Measurements from ENCODE around the gene SMIM14. TPM values are rescaled to one million over a fixed set of nuclear protein-coding genes. Genes with fewer than 3 reads are reported as not detected.
"Not testable (repeated sequence)": the region's sequence is repeated elsewhere in the genome, so short reads cannot be mapped to it uniquely, and the experiment has no call there.

The SMIM14 gene
- total RNA-seq, 2 experiments from 2014 or later: 4.4 to 5.2 TPM

DNA sequence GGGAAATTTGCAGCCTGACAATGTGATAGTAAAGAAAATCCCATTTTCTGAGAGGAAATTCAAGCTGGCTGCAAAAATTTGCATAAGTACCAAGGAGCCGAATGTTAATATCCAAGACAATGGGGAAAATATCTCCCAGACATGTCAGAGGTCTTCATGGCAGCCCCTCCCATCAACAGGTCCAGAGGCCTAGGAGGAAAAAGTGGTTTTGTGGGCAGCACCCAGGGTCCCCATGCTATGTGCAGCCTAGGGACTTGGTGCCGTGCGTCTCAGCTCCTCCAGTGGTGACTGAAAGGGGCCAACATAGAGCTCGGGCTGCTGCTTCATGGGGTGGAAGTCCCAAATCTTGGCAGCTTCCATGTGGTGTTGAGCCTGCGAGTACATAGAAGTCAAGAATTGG lies 105.1 kb downstream of the SMIM14 start:
- ChIA-PET CTCF (interaction anchor here (0.6 to 0.8 kb wide), 6 partner anchors 8 to 1395 kb away, joined by 3 to 5 read pairs (median 4); no protein-coding TSS in a partner anchor), POLR2A (no interaction called here)
- Mint-ChIP-seq H3K27me3 (no peaks in the 10 kb centered on the region), H3K9me3 (peaks cover 26% of the 10 kb centered on the region), H3K27ac (no peak overlapping the region), H3K4me3 (no peak overlapping the region), H3K36me3 (ENCODE audit: low read depth) (peaks cover 29% of the 10 kb centered on the region), H3K4me1 (peaks cover under 1% of the 10 kb centered on the region)
- DNase-seq: no peak

DNA sequence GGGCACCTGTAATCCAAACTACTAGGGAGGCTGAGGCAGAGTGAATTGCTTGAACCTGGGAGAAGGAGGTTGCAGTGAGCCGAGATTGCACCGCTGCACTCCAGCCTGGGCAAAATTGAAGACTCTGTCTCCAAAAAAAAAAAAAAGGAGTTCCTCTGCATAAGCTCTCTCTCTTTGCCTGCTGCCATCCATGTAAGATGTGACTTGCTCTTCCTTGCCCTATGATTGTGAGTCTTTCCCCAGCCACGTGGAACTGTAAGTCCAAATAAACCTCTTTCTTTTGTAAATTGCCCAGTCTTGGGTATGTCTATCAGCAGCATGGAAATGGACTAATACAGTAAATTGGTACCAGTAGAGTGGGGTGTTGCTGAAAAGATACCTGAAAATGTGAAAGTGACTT lies 106.4 kb downstream of the SMIM14 start:
- POLR2A ChIA-PET, H3K4me3 Mint-ChIP-seq, DNase-seq, H3K27ac Mint-ChIP-seq, CTCF ChIA-PET, H3K4me1 Mint-ChIP-seq, H3K27me3 Mint-ChIP-seq: not testable (repeated sequence)
- peaks cover 29% of the 10 kb centered on the region for H3K36me3 Mint-ChIP-seq (ENCODE audit: low read depth)
- H3K9me3 Mint-ChIP-seq: peaks cover 26% of the 10 kb centered on the region

DNA sequence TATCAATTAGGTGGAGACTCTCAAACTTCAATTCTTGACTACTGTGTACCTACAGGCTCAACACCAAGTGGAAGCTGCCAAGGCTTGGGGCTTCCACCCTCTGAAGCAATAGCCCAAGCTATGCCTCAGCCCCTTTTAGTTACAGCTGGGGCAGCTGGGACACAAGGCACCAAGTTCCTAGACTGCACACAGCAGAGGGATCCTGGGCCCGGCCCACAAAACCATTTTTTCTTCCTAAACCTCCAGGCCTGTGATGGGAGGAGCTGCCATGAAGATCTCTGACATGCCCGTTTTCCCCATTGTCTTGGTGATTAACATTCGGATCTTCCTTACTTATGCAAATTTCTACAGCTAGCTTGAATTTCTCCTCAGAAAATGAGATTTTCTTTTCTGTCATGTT lies 108.0 kb downstream of the SMIM14 start:
- POLR2A ChIA-PET: no interaction called here
- Mint-ChIP-seq H3K9me3 (peaks cover 26% of the 10 kb centered on the region), H3K36me3 (ENCODE audit: low read depth) (peaks cover 29% of the 10 kb centered on the region), H3K27ac (no peak overlapping the region), H3K27me3 (no peaks in the 10 kb centered on the region), H3K4me1 (peaks cover 17% of the 10 kb centered on the region), H3K4me3 (no peak overlapping the region)
- no peak for DNase-seq
- CTCF ChIA-PET: interaction anchor here (1.0 kb wide), 1 partner anchor 21 kb away, joined by 3 read pairs; no protein-coding TSS in a partner anchor

DNA sequence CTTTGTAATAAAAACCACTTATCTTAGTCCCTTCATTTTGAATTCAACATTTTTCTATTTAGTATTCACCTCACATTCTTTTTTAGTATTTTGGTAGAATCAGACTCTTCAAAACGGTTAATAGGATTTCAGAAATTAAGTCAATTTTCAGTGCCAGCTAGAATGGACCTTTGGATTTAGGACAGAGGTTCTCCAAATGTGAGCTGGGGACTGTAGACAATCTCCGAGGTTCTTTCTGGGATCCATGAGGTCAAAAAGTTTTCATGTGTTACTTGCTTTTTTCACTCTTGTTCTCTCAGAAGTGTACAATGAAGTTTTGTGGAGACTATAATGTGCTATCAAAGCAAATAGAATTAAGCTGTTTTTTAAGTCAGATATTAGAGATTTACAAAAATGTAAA lies 109.1 kb downstream of the SMIM14 start:
- POLR2A ChIA-PET: no interaction called here
- no peak for DNase-seq
- H3K36me3 Mint-ChIP-seq (ENCODE audit: low read depth): peaks cover 28% of the 10 kb centered on the region
- CTCF ChIA-PET: interaction anchor here (0.6 kb wide), 2 partner anchors 67 to 82 kb away, joined by 3 read pairs; no protein-coding TSS in a partner anchor
- peaks cover 26% of the 10 kb centered on the region for H3K9me3 Mint-ChIP-seq
- H3K27ac Mint-ChIP-seq: no peak overlapping the region
- H3K4me1 Mint-ChIP-seq: peaks cover 18% of the 10 kb centered on the region
- no peak overlapping the region for H3K4me3 Mint-ChIP-seq
- no peaks in the 10 kb centered on the region for H3K27me3 Mint-ChIP-seq

DNA sequence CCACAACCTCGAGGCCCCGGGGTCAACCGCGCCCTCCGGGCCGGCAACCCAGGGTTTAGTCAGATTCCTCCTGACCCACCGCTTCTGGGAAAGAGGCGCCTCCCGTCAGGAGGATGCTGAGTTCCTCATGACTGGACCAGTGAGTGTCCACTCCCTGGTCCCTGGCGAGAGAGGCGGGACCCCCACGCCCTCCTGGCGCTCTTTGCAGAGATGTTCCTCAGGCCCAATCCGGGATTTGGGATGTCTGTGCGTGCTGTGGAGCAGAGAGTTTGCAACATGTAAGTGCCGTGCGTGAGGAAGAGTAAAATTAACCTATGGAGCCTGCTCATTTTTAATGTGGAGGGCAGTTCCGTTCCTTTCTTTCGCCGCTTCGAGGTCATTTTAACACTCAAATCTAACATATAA lies 110.6 kb downstream of the SMIM14 start:
- no peaks in the 10 kb centered on the region for H3K27me3 Mint-ChIP-seq
- POLR2A ChIA-PET: interaction anchor here (0.5 kb wide), 1 partner anchor 170 kb away, joined by 3 read pairs; no protein-coding TSS in a partner anchor
- CTCF ChIA-PET: interaction anchor here (0.7 kb wide), 1 partner anchor 110 kb away, joined by 3 read pairs; the partner anchor contains the start of gene SMIM14
- peaks cover 22% of the 10 kb centered on the region for H3K9me3 Mint-ChIP-seq
- peak overlapping the region; percentile 98 for H3K4me3 Mint-ChIP-seq
- H3K4me1 Mint-ChIP-seq: peaks cover 18% of the 10 kb centered on the region
- H3K27ac Mint-ChIP-seq: peak overlapping the region; percentile 75
- H3K36me3 Mint-ChIP-seq (ENCODE audit: low read depth): peaks cover 25% of the 10 kb centered on the region
- no peak for DNase-seq

DNA sequence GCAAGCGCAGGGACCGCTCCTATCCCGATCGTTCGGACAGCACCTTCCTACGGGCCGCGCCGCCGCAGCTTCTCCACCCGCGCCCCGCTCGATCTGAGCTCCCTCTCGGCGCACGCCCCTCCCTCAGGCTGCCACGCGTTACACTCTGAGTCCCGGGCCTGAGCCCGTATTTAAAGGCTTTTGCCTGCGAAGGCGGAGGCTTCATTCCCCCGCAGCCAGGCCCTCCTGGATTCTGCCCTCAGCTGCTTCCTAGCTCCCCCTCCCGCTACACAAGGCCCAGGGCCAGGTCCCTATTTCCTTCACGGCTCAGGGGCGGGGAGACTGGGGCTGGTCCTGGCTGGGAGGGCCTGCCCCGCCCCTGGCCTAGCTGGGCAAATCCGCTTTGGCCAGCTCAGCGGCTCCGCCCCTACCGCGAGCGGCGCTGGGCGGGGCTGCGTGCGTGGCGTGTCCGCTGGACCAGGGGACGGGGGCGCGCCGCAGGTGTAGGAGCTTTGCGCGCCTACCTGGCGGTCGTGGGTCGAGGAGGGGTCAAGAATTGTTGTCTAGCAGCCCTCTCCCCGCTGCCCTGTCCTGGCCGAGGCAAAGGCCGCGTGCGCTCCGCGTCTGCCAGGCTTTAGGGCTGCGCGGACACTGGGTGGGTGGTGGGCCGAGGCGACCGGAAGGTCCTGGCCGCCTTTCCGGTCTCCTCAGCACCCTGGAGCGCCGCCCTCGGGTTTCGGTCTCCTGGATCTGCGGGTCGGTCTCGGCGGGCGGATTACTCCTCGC lies 111.2 kb downstream of the SMIM14 start, which contains the start of gene UGDH:
TSS of gene UGDH (minus strand) at position 144 of the 765 bp plus-strand sequence. CDS start 5,927 bp downstream, outside the sequence.
- POLR2A ChIA-PET: interaction anchor here (0.5 to 0.6 kb wide), 2 partner anchors 170 to 544 kb away, joined by 3 to 10 read pairs; no protein-coding TSS in a partner anchor
- peak within 1 kb of the TSS; percentile 98 for H3K4me3 Mint-ChIP-seq
- peak within 1 kb of the TSS; percentile 94 for H3K27ac Mint-ChIP-seq
- peak; percentile 92 for DNase-seq
- no peaks in the 10 kb centered on the region for H3K27me3 Mint-ChIP-seq
- H3K36me3 Mint-ChIP-seq (ENCODE audit: low read depth): peaks cover 22% of the 10 kb centered on the region
- CTCF ChIA-PET: interaction anchor here (0.6 to 1.1 kb wide), 3 partner anchors 19 to 501 kb away, joined by 3 to 7 read pairs (median 3); partner anchors contain the start of gene SMIM14
- H3K9me3 Mint-ChIP-seq: peaks cover 16% of the 10 kb centered on the region
- H3K4me1 Mint-ChIP-seq: peaks cover 18% of the 10 kb centered on the region

DNA sequence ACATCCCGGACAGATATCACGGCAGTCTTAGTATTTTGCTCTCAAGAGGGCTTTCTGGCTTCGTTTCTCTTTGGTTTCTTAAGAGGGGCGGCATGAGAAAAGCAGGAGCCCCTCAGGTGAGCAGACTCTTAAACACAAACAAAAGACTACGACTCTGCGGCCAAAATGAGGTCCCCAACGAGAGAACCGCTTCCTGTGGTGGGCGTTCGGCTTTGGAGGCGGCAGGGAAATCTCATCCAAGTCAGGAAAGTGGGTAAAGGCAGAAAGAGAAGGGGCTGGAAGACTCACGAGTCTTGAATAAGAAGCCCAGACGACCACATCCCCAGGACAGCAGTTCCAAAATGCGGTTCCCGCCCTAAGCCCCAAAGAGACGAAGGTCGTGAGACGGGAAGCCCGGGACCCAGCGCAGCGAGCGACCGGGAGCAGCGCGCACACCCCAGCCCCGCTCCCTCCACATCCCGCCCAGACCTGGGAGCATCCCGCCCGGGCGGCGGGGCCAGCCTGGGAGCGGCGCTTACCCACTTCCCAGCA lies 111.8 kb downstream of the SMIM14 start:
- no peak for DNase-seq
- Mint-ChIP-seq H3K4me1 (peaks cover 18% of the 10 kb centered on the region), H3K9me3 (peaks cover 13% of the 10 kb centered on the region), H3K36me3 (ENCODE audit: low read depth) (peaks cover 16% of the 10 kb centered on the region), H3K27ac (peak overlapping the region; percentile 70), H3K4me3 (peak overlapping the region; percentile 98), H3K27me3 (no peaks in the 10 kb centered on the region)
- ChIA-PET POLR2A (no interaction called here), CTCF (interaction anchor here (0.6 to 1.1 kb wide), 2 partner anchors 18 to 502 kb away, joined by 3 to 7 read pairs; no protein-coding TSS in a partner anchor)

DNA sequence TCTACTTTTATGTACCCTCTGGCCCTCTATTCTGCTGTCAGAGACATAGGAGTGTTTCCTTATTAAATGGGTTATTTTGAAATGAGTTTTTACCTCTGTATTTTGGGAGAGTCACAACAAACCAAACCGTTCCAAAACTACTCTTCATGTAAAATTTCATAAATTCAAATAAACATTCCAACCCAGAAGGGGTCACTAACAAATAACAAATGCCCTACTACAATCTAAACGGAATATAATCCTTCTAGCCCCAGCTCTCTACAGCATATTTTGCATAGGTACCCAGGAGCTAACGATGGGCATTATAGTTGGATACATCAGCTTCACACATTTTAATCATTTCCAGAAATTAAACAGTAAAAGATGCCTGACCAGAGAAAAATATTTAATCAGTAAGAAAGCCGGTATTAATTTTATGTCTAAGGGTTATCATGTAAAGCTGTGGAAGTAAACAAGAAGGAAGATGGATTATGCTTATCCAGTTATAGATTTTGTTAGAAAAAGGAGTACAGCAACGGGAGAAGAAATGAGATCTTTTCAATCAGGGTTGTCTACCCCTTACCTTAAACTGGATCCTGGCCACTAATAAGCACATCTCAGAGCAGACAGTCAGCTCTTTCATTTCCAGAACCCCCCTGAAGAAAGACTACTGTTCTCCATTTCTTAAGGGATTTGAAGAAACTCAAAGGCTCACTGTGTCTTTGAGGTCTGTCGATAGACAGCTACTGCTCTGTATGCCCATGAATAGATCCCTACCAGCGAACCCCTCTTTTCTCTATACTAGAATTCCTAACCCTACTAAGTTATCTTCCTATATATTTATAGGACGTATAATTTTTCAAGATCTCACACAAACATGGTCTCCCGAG lies 112.6 kb downstream of the SMIM14 start:
- Mint-ChIP-seq H3K9me3 (peaks cover 7% of the 10 kb centered on the region), H3K4me3 (peak overlapping the region; percentile 98), H3K4me1 (peaks cover 18% of the 10 kb centered on the region), H3K27me3 (no peaks in the 10 kb centered on the region), H3K27ac (peak overlapping the region; percentile 70), H3K36me3 (ENCODE audit: low read depth) (peaks cover 10% of the 10 kb centered on the region)
- ChIA-PET CTCF (interaction anchor here (0.6 to 0.8 kb wide), 4 partner anchors 8 to 66 kb away, joined by 3 to 5 read pairs (median 4); no protein-coding TSS in a partner anchor), POLR2A (no interaction called here)
- no peak for DNase-seq

DNA sequence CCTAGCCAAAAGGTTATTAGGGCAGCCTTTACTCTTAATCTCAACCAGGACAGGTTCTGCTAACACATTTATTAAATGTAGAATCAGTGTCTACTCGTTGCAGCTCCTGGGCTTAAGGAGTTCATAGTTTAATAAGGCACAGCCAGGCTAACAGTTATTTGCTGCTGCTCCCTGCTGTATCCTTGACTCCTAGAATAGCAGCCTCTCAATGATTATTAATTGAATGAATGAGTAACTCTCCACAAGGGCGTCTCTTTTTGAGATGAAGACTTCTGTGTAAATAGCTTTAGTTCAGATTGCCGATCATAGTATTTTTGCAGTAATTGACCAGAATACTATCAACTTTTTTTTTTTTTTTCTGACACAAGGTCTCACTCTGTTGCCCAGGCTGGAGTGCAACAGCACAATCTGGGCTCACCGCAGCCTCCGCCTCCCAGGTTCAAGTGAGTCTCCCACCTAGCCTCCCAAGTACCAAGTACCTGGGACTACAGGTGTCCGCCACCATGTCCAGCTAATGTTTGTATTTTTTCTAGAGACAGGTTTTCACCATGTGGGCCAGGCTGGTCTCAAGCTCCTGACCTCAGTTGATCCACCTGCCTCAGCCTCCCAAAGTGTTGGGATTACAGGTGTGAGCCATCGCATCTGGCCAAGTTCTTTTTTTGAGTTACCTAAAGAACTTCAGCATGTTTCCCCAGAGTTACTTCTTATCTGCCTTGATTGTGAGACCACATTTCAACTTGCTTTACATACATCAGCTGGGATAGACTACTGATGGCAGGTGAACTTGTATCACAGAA lies 114.3 kb downstream of the SMIM14 start:
- H3K27me3 Mint-ChIP-seq: no peaks in the 10 kb centered on the region
- no peaks in the 10 kb centered on the region for H3K36me3 Mint-ChIP-seq (ENCODE audit: low read depth)
- no peak overlapping the region for H3K4me3 Mint-ChIP-seq
- ChIA-PET CTCF (interaction anchor here (0.6 to 0.8 kb wide), 4 partner anchors 9 to 271 kb away, joined by 3 to 9 read pairs (median 4); no protein-coding TSS in a partner anchor), POLR2A (no interaction called here)
- no peak for DNase-seq
- no peaks in the 10 kb centered on the region for H3K9me3 Mint-ChIP-seq
- H3K4me1 Mint-ChIP-seq: peaks cover 18% of the 10 kb centered on the region
- no peak overlapping the region for H3K27ac Mint-ChIP-seq

DNA sequence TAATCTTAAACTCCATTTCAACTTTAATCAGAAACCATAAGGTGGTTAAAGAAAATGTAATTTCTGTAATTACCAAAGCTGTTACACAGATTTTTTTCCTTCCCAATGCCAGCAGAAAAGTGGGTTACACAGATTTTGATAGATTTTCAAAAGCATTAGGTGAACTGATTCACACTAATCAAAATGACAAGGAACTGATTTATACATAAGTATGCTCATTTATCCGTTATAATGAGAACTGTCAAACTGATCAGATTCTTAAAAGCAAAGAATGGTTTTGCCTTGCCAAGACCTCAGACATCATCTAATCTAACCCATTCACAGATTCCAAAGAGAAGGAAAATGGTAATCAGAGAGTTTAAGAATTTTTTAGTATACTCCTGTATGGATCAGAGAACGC lies 116.6 kb downstream of the SMIM14 start:
- H3K4me3 Mint-ChIP-seq: no peak overlapping the region
- no peak overlapping the region for H3K27ac Mint-ChIP-seq
- POLR2A ChIA-PET: no interaction called here
- CTCF ChIA-PET: no interaction called here
- no peaks in the 10 kb centered on the region for H3K9me3 Mint-ChIP-seq
- H3K27me3 Mint-ChIP-seq: no peaks in the 10 kb centered on the region
- H3K36me3 Mint-ChIP-seq (ENCODE audit: low read depth): no peaks in the 10 kb centered on the region
- peaks cover 12% of the 10 kb centered on the region for H3K4me1 Mint-ChIP-seq
- no peak for DNase-seq

DNA sequence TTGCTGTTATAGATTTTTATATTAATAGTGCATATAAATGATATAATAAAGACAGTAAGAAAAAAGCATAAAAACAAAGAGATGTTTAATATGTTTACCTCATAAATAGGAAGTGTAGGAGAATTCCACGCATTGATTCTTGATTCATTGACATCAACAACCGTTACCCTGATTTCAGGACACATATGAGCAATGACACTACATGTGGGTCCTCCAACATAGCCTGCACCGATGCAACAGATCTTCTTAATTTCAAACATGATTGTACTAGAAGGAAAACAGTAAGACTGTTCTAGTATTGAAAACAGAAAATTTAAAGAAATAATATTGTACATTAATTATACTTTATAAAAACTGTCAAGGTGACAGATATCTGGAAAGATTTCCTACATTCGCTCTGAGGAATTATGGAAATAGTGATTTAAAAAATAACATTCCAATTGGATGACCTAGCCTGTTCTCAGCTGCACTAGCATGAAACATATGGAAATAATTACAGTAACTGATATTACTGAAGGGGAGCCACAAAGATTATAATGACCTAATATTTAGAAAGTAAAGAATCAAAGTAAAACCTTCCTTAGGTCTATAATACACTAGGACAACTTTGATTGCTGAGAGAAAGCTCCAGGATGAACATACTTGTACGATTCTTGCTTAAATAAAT lies 117.3 kb downstream of the SMIM14 start:
- Mint-ChIP-seq H3K4me1 (peaks cover 8% of the 10 kb centered on the region), H3K27me3 (no peaks in the 10 kb centered on the region), H3K9me3 (no peaks in the 10 kb centered on the region), H3K4me3 (no peak overlapping the region), H3K36me3 (ENCODE audit: low read depth) (no peaks in the 10 kb centered on the region), H3K27ac (no peak overlapping the region)
- DNase-seq: no peak
- ChIA-PET CTCF (no interaction called here), POLR2A (no interaction called here)
